ENCODE data around the gene CYP2D6. TPM values are rescaled to one million over a fixed set of nuclear protein-coding genes. Genes with fewer than 3 reads are reported as not detected.

CYP2D6 gene
- total and polyA plus RNA-seq, 2 of the 13 experiments (the other 11 are each of a cell fraction or from before 2014, with no cell fraction given) = 1.0 to 3.7 TPM

GRCh38 chr22:42079319-42080251 is 51.0 kb downstream of the CYP2D6 start, which contains the start of gene SMDT1 (continued):
- TF ChIP-seq HIVEP1 (CRISPR knock-in tag; IDR thresholded peaks at IDR 0.05) = peak; percentile 34; the same call in 1 of the 2 replicates
- TF ChIP-seq POLR2AphosphoS5 (IDR thresholded peaks at IDR 0.05; ENCODE audit: low read depth, low read length) = peak; percentile 75
- no peak for TF ChIP-seq ZNF382 (CRISPR knock-in tag; IDR thresholded peaks at IDR 0.05; ENCODE audit: borderline replicate concordance)
- no peak; the same call in none of the 2 replicates for TF ChIP-seq RNF2 (conservative IDR thresholded peaks at IDR 0.05; ENCODE audit: low read depth)
- no peak for TF ChIP-seq CSRNP2 (CRISPR knock-in tag; conservative IDR thresholded peaks at IDR 0.05; ENCODE audit: low read depth)
- peak; percentile 57; the same call in 1 of the 2 replicates for TF ChIP-seq ZNF337 (CRISPR knock-in tag; IDR thresholded peaks at IDR 0.05; ENCODE audit: borderline replicate concordance, low read depth)
- TF ChIP-seq ZNF20 (CRISPR knock-in tag; IDR thresholded peaks at IDR 0.05) = no peak
- peak; percentile 26; the same call in 1 of the 2 replicates for TF ChIP-seq MLX (CRISPR knock-in tag; IDR thresholded peaks at IDR 0.05)
- TF ChIP-seq ZNF383 (CRISPR knock-in tag; IDR thresholded peaks at IDR 0.05; ENCODE audit: borderline replicate concordance) = 0 out of 2 replicates have a peak, but pooled peaks have one; percentile 35
- no peak for TF ChIP-seq LBX2 (CRISPR knock-in tag; IDR thresholded peaks at IDR 0.05; ENCODE audit: borderline replicate concordance)
- peak; percentile 97 for TF ChIP-seq PBX2 (CRISPR knock-in tag; IDR thresholded peaks at IDR 0.05)
- no peak for TF ChIP-seq TBP (CRISPR knock-in tag; IDR thresholded peaks at IDR 0.05)
- TF ChIP-seq ZNF18 (CRISPR knock-in tag; IDR thresholded peaks at IDR 0.05; ENCODE audit: insufficient replicate concordance) = peak; percentile 25
- TF ChIP-seq ZMYM4 (CRISPR knock-in tag; IDR thresholded peaks at IDR 0.05) = peak; percentile 65
- TF ChIP-seq RORA (CRISPR knock-in tag; IDR thresholded peaks at IDR 0.05) = no peak
- no peak for TF ChIP-seq ZNF251 (CRISPR knock-in tag; IDR thresholded peaks at IDR 0.05)
- TF ChIP-seq MAX (IDR thresholded peaks at IDR 0.05) = peak; percentile 92
- TF ChIP-seq ZFP82 (CRISPR knock-in tag; IDR thresholded peaks at IDR 0.05; ENCODE audit: borderline replicate concordance) = peak; percentile 85; the same call in 1 of the 2 replicates
- TF ChIP-seq KDM3A (CRISPR knock-in tag; IDR thresholded peaks at IDR 0.05; ENCODE audit: low read depth) = peak; percentile 70; the same call in 1 of the 2 replicates

All from HepG2 (cell line).